HCT116 (cell line): ENCODE results near the gene RALGPS1. TPM values are rescaled to one million over a fixed set of nuclear protein-coding genes. Genes with fewer than 3 reads are reported as not detected.

Experiments
- ATAC-seq: fragments of 200-7000 bp; cut with Tn5 transposase; 2 replicates; pipeline ENCODE4 v1.9.1; 2020; ENCODE audit warnings: mild to moderate bottlenecking, moderate library complexity
- BruUV-seq: library from RNA; stranded (reverse); fragments of 400-500 nt; replicated peaks from 2 replicates; lab custom pipeline; 2021; lab: Mats Ljungman, UMichigan
- CTCF ChIA-PET: fragments of 300-600 bp; sonication (Branson Sonifier 250); formaldehyde crosslinking; loops from one replicate; lab custom pipeline; 2021; ENCODE audit warnings: antibody characterized with exemption; lab: Charles Lee
- POLR2A ChIA-PET: fragments of 300-600, 350-600 bp; sonication (Branson Sonifier 250); formaldehyde crosslinking; loops from one replicate; lab custom pipeline; 2021; ENCODE audit warnings: antibody characterized with exemption; lab: Charles Lee
- RAD21 ChIA-PET, 2 experiments: fragments of 300-600 bp; sonication (Branson Sonifier 250); formaldehyde crosslinking; loops; one replicate each; lab custom pipeline; 2023; ENCODE audit warnings: low total read pairs in 2 of 2; ENCODE audit not compliant: uncharacterized antibody in 2 of 2, unreplicated experiment in 2 of 2, low non-redundant PET in 1 of 2; lab: Charles Lee
- DNase-seq: peaks from one replicate; pipeline ENCODE4 v3.0.0-alpha.2; 2010; ENCODE audit warnings: low read depth, low spot score
- H2AFZ ChIP-seq: fragments of 200-600 bp; shearing (Covaris generic), sonication (generic); 2 replicates; pipeline ENCODE4 v1.6.1; 2017; ENCODE audit warnings: low read depth, mixed run types, mixed read lengths, antibody characterized with exemption, low read length; ENCODE audit not compliant: poor library complexity, severe bottlenecking
- H3K27ac ChIP-seq: 2 replicates; pipeline ENCODE4 v1.5.1; 2012; ENCODE audit warnings: low read depth, low read length
- H3K27me3 ChIP-seq: fragments of 200-600 bp; sonication (generic); 2 replicates; pipeline ENCODE4 v1.6.1; 2016; ENCODE audit warnings: mixed run types, low read length, mixed read lengths; ENCODE audit not compliant: insufficient read depth
- H3K36me3 ChIP-seq, 2 experiments: fragments of 200-500 bp in 1 of 2; fragments of 200-600 bp in 1 of 2; sonication (Bioruptor generic) in 1 of 2; sonication (generic) in 1 of 2; 2 replicates each; pipeline versions ENCODE4 v1.5.1 to v1.6.1; 2014 to 2016; ENCODE audit warnings: low read length in 2 of 2, inconsistent platforms in 1 of 2, mixed read lengths in 1 of 2, mixed run types in 1 of 2; ENCODE audit not compliant: insufficient read depth in 2 of 2, control insufficient read depth in 1 of 2
- H3K4me1 ChIP-seq, 2 experiments: fragments of 200-600 bp in 1 of 2; sonication (generic) in 1 of 2; 2 replicates each; pipeline versions ENCODE4 v1.5.1 to v1.6.1; 2012 to 2017; ENCODE audit warnings: low read length in 2 of 2, inconsistent platforms in 1 of 2, mild to moderate bottlenecking in 1 of 2, mixed read lengths in 1 of 2, mixed run types in 1 of 2, moderate library complexity in 1 of 2; ENCODE audit not compliant: insufficient read depth in 2 of 2, control insufficient read depth in 1 of 2
- H3K4me2 ChIP-seq: fragments of 200-600 bp; sonication (generic); 2 replicates; pipeline ENCODE4 v1.6.1; 2017; ENCODE audit warnings: mixed run types, low read length, mixed read lengths
- H3K4me3 ChIP-seq, 2 experiments: fragments of 200-600 bp in 1 of 2; sonication (generic) in 1 of 2; replicated peaks in 1 of 2; 2 replicates each; pipeline ENCODE4 v1.5.1; 2011 to 2016; ENCODE audit warnings: low read length in 2 of 2, control low read depth in 1 of 2, low read depth in 1 of 2, mild to moderate bottlenecking in 1 of 2, mixed read lengths in 1 of 2, mixed run types in 1 of 2
- H3K79me2 ChIP-seq: fragments of 200-600 bp; sonication (generic); 2 replicates; pipeline ENCODE4 v1.6.1; 2017; ENCODE audit warnings: mild to moderate bottlenecking, mixed run types, low read length, moderate library complexity, mixed read lengths; ENCODE audit not compliant: insufficient read depth
- H3K9ac ChIP-seq: fragments of 200-600 bp; sonication (generic); 2 replicates; pipeline ENCODE4 v1.6.1; 2016; ENCODE audit warnings: low read length, mixed read lengths
- H3K9me2 ChIP-seq: fragments of 200-600 bp; sonication (generic), shearing (Covaris generic); 2 replicates; pipeline ENCODE4 v1.6.1; 2017; ENCODE audit warnings: mixed run types, mild to moderate bottlenecking, moderate library complexity; ENCODE audit not compliant: insufficient read depth
- H3K9me3 ChIP-seq, 2 experiments: fragments of 200-500 bp in 1 of 2; fragments of 200-600 bp in 1 of 2; sonication (Bioruptor generic) in 1 of 2; sonication (generic) in 1 of 2; 2 replicates each; pipeline ENCODE4 v1.6.1; 2014 to 2017; ENCODE audit warnings: low read length in 2 of 2, mixed read lengths in 2 of 2, inconsistent platforms in 1 of 2, low read depth in 1 of 2, mild to moderate bottlenecking in 1 of 2, mixed run types in 1 of 2, moderate library complexity in 1 of 2; ENCODE audit not compliant: control insufficient read depth in 1 of 2, insufficient read depth in 1 of 2
- H4K20me1 ChIP-seq: fragments of 200-600 bp; sonication (generic), shearing (Covaris generic); 2 replicates; pipeline ENCODE4 v1.6.1; 2017; ENCODE audit warnings: mixed run types, mild to moderate bottlenecking, moderate library complexity; ENCODE audit not compliant: insufficient read depth
- ATF3 ChIP-seq: IDR thresholded peaks from 2 replicates; pipeline ENCODE4 v1.6.1; 2012
- EZH2 ChIP-seq: fragments of 200-600 bp; sonication (generic); IDR thresholded peaks from 2 replicates; pipeline ENCODE4 v1.6.1; 2017; ENCODE audit warnings: antibody characterized with exemption, mixed run types
- EZH2phosphoT487 ChIP-seq: fragments of 200-600 bp; IDR thresholded peaks from 2 replicates; pipeline ENCODE4 v1.6.1; 2018; ENCODE audit warnings: antibody characterized with exemption, borderline replicate concordance
- FOSL1 ChIP-seq: IDR thresholded peaks from 2 replicates; pipeline ENCODE4 v1.6.1; 2012; ENCODE audit warnings: low read depth
- POLR2A ChIP-seq: IDR thresholded peaks from 2 replicates; pipeline ENCODE4 v1.7.0; 2011; ENCODE audit warnings: borderline replicate concordance; ENCODE audit not compliant: insufficient read depth, insufficient read length; ENCODE audit errors: extremely low read depth
- RAD21 ChIP-seq: IDR thresholded peaks from 2 replicates; pipeline ENCODE4 v1.6.1; 2012; ENCODE audit warnings: low read depth, mild to moderate bottlenecking
- SIN3A ChIP-seq: IDR thresholded peaks from 2 replicates; pipeline ENCODE4 v1.6.1; 2012; ENCODE audit warnings: low read depth
- TCF7L2 ChIP-seq: IDR thresholded peaks from 2 replicates; pipeline ENCODE4 v1.7.0; 2011; ENCODE audit warnings: borderline replicate concordance, inconsistent platforms; ENCODE audit not compliant: insufficient read depth, insufficient read length; ENCODE audit errors: extremely low read depth
- ZBTB33 ChIP-seq: IDR thresholded peaks from 2 replicates; pipeline ENCODE4 v1.6.1; 2011; ENCODE audit warnings: mild to moderate bottlenecking, low read length, moderate library complexity; ENCODE audit not compliant: insufficient replicate concordance; ENCODE audit errors: extremely low read depth
- ZFX ChIP-seq: fragments of 450-650 bp; IDR thresholded peaks from 2 replicates; pipeline ENCODE4 v1.6.1; 2017
- ZNF274 ChIP-seq: fragments of 200-500 bp; sonication (Bioruptor generic); IDR thresholded peaks from 2 replicates; pipeline ENCODE4 v1.6.1; 2014; ENCODE audit warnings: mild to moderate bottlenecking, low read depth, low read length, inconsistent platforms
- intact Hi-C: fragments of 100-400 bp; cut with micrococcal nuclease; formaldehyde crosslinking; loops from 2 replicates; pipeline ENCODE4 v1.10.0; 2022
- total RNA-seq: library from RNA; stranded (reverse); gene quantifications from one replicate; pipeline ENCODE4 v1.2.1, GENCODE V29; 2021; ENCODE audit not compliant: unreplicated experiment

The RALGPS1 gene
- total RNA-seq, 1 experiment from 2014 or later: 7.6 TPM

- Histone ChIP-seq H3K4me1 (no peaks in the 10 kb centered on the region), H3K9me3 (no peaks in the 10 kb centered on the region), H3K79me2 (no peaks in the 10 kb centered on the region), H4K20me1 (no peaks in the 10 kb centered on the region), H3K9ac (no peak overlapping the region), H3K27ac (no peak overlapping the region), H3K36me3 (no peaks in the 10 kb centered on the region), H3K4me3 (no peak overlapping the region), H2AFZ (no peak overlapping the region), H3K27me3 (no peaks in the 10 kb centered on the region), H3K4me2 (no peak overlapping the region), H3K9me2 (no peaks in the 10 kb centered on the region)
- ChIA-PET RAD21 (no interaction called here), CTCF (no interaction called here), POLR2A (no interaction called here)
- intact Hi-C loops: no loop called here
- ATAC-seq: no peak
- BruUV-seq: no TSS peak
- no peak for TF ChIP-seq ATF3
- TF ChIP-seq EZH2phosphoT487: no peak
- TF ChIP-seq FOSL1: no peak
- TF ChIP-seq ZNF274: no peak
- no peak for TF ChIP-seq ZFX
- no peak for TF ChIP-seq EZH2
- TF ChIP-seq TCF7L2: no peak
- no peak for TF ChIP-seq SIN3A
- TF ChIP-seq ZBTB33: no peak
- no peak for TF ChIP-seq RAD21
- TF ChIP-seq POLR2A: no peak
- no peak for DNase-seq
These were observed 118.5 kb downstream of the RALGPS1 start for GRCh38 chr9:127033061-127033460.
